Central memory CD8-positive, alpha-beta T cell (primary cell): ENCODE data around the gene PCBP3.
"Not testable (repeated sequence)": the region's sequence is repeated elsewhere in the genome, so short reads cannot be mapped to it uniquely, and the experiment has no call there.

Experiments
- ATAC-seq: fragments of 150-1000 bp; cut with Tn5 transposase; replicated peaks from 2 replicates; pipeline ENCODE4 v1.10.0; 2022; ENCODE audit warnings: mild to moderate bottlenecking, moderate FRiP score, moderate number of reproducible peaks; ENCODE audit not compliant: poor library complexity, severe bottlenecking; ENCODE audit errors: extremely low read depth
- DNase-seq, 2 donors: peaks; one replicate each; pipeline ENCODE4 v3.0.0; 2021; ENCODE audit warnings: low spot score in 2 of 2
- H3K27ac Mint-ChIP-seq: one replicate; pipeline ENCODE4 v1.8.0; 2022; ENCODE audit warnings: low read depth, mild to moderate bottlenecking, moderate library complexity, mixed read lengths
- H3K27me3 Mint-ChIP-seq: one replicate; pipeline ENCODE4 v1.8.0; 2022; ENCODE audit warnings: mixed read lengths
- H3K36me3 Mint-ChIP-seq: one replicate; pipeline ENCODE4 v1.8.0; 2022; ENCODE audit warnings: mild to moderate bottlenecking, moderate library complexity, mixed read lengths; ENCODE audit not compliant: insufficient read depth
- H3K4me1 Mint-ChIP-seq: one replicate; pipeline ENCODE4 v1.8.0; 2022; ENCODE audit warnings: mixed read lengths
- H3K4me3 Mint-ChIP-seq: one replicate; pipeline ENCODE4 v1.8.0; 2022; ENCODE audit warnings: mild to moderate bottlenecking, moderate library complexity, mixed read lengths
- H3K9me3 Mint-ChIP-seq: one replicate; pipeline ENCODE4 v1.8.0; 2022; ENCODE audit warnings: mixed read lengths

Gene PCBP3

DNA sequence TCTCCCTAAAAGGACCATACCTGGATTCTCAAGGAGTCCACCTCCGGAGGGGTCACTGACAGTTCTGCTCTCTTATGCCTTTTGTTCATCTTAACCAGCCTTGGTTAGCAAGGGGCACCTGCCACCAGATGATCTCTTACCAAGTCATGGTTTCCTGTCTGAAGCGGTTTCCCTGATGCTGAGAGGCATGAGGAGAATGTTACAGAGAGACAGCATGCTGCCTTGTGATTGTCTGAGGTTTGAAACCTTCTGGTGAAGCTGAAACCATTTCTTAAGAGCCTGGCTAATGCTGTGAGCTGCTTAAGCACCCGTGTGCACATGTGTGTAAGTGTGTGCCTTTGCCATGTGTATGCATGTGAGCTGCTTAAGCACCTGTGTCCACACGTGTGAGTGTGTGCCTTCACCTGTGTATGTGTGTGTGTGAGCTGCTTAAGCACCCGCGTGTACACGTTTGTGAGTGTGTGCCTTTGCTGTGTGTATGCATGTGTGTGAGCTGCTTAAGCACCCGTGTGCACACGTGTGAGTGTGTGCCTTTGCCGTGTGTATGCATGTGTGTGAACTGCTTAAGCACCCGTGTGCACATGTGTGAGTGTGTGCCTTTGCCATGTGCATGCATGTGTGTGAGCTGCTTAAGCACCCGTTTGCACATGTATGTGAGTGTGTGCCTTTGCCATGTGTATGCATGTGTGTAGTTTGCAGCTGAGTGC, 201.7 kb downstream of the PCBP3 start:
- H3K4me3 Mint-ChIP-seq, result no peak overlapping the region
- no peak for ATAC-seq
- H3K9me3 Mint-ChIP-seq, result peaks cover 6% of the 10 kb centered on the region
- no peak for DNase-seq
- peaks cover 67% of the 10 kb centered on the region for H3K27me3 Mint-ChIP-seq
- H3K36me3 Mint-ChIP-seq, result no peaks in the 10 kb centered on the region
- no peaks in the 10 kb centered on the region for H3K4me1 Mint-ChIP-seq
- no peak overlapping the region for H3K27ac Mint-ChIP-seq

DNA sequence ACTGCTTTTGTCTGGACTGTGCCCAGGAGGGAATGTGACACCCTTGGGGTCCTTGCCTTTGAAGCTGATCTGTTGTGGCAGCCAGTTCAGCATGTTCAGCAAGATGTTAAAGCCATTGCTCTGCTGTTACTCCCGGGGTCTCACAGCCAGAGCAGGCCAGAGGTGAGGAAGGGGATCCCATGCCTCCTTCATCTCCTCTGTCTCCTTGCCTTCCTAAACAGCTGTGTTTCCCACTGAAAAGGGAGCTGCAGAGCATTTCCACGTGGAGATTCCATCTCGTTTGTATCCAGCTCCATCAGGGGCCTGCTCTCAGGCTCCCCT, 202.2 kb downstream of the PCBP3 start:
- H3K36me3 Mint-ChIP-seq, result no peaks in the 10 kb centered on the region
- peaks cover 6% of the 10 kb centered on the region for H3K9me3 Mint-ChIP-seq
- H3K4me3 Mint-ChIP-seq, result no peak overlapping the region
- DNase-seq, result no peak
- H3K4me1 Mint-ChIP-seq, result no peaks in the 10 kb centered on the region
- H3K27ac Mint-ChIP-seq, result no peak overlapping the region
- ATAC-seq, result no peak
- peaks cover 71% of the 10 kb centered on the region for H3K27me3 Mint-ChIP-seq

DNA sequence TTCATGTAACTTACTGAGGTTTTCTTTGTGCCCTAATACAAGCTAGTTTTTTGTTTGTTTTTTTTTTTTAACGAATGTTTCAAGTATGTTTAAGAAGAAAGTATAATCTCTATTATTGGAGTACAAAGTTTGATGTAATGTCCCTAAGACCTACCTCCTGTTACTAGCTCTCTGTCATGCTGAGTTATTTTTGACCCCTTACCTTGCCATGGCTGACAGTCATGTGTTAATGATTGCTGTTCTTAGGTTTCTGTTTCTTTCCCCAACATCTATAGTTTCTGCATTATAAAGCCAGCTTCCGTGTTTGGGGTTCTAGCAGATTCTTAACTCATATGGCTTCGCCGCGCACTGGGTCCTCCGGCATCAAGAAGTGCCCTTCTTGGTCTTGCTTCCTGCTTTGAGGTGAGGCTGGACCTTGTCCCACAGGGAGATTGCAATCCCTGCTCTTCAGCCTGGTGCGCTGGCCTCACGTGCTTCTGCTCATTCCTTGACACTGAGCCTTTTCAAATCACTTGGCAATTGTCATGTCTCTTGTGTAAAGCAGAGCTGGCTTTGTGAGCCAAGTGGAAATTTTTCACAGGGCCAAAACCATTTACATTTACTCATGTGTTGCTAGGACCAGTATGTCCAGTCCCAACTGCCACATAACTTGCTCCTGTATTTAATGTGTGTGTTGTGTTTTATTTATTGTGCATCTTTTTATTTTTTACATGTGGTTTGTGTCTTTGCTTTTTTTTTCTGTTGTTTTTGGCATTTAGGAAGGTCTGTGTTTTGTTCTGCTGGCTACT, 203.0 kb downstream of the PCBP3 start:
- no peaks in the 10 kb centered on the region for H3K9me3 Mint-ChIP-seq

DNA sequence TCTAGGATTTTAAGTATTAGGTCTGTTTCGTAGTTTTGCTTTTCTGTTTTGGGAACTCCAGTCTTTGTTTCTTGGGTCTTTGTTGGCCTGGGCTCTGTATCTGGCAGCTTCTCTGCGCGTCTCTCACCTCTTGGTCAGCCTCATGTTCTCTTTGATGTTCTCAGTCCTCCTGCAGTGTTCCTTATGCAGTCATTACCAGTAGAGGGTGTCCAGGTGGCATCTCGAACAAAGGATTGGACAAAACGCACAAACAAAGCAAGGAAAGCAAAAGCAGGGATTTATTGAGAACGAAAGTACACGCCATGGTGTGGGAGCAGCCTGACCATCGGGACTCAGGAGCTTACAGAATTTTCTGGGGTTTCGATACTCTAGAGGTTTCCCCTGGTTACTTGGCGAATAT, 204.3 kb downstream of the PCBP3 start:
- Mint-ChIP-seq H3K4me1 (no peaks in the 10 kb centered on the region), H3K4me3 (no peak overlapping the region), H3K27me3 (peaks cover 69% of the 10 kb centered on the region), H3K27ac (no peak overlapping the region), H3K36me3 (no peaks in the 10 kb centered on the region), H3K9me3 (no peaks in the 10 kb centered on the region)
- no peak for ATAC-seq
- DNase-seq, result no peak

More for the DNA sequence above, 203.0 kb downstream of the PCBP3 start:
- ATAC-seq, result no peak
- Mint-ChIP-seq H3K4me3 (no peak overlapping the region), H3K27ac (no peak overlapping the region), H3K36me3 (no peaks in the 10 kb centered on the region), H3K4me1 (no peaks in the 10 kb centered on the region), H3K27me3 (peaks cover 71% of the 10 kb centered on the region)
- DNase-seq, result no peak

DNA sequence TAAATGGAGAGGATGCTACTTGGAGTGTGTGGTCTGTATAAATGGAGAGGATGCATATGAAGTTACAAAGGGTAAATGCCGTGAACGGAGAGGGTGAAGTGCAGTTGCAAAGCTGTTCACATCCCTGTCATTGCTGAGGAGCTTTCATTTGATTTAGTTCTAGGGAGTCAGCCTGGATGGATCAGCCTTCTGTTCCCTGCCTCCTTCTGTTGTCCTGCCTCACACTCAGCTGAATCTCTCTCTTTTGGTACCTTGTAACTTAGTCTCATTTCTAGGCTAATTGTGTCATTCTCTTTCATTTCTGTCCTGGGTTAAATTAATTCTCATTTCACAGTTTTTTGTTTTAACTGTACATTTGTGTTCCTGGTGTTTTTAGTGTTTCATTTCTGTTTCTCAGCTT, 204.8 kb downstream of the PCBP3 start:
- ATAC-seq, result no peak

DNA sequence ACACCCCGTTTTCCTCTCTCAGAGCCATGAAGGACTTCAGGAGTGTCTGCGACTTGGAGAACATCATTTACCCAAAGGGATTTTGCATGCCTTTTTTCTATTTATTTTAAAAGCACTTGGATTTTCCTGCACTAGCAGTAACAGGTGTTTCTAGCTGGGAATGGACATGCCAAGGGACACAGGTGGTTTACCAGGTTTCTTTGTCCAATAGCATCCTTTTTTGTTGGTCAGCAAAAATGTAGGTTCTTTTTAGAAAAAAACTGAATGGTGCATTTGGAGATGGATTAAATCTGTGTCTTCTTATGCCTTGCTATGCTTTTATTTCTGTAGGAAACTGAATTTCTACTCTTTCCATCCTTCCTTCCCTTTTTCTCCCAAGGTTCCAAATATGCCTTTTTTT, 205.3 kb downstream of the PCBP3 start:
- DNase-seq (no peak), ATAC-seq (no peak)
- no peaks in the 10 kb centered on the region for H3K4me1 Mint-ChIP-seq
- H3K9me3 Mint-ChIP-seq, result no peaks in the 10 kb centered on the region
- no peak overlapping the region for H3K4me3 Mint-ChIP-seq
- no peak overlapping the region for H3K27ac Mint-ChIP-seq
- H3K27me3 Mint-ChIP-seq, result peaks cover 71% of the 10 kb centered on the region
- H3K36me3 Mint-ChIP-seq, result no peaks in the 10 kb centered on the region

More for the DNA sequence above, 204.8 kb downstream of the PCBP3 start:
- Mint-ChIP-seq H3K27ac (no peak overlapping the region), H3K4me1 (no peaks in the 10 kb centered on the region), H3K4me3 (no peak overlapping the region), H3K36me3 (no peaks in the 10 kb centered on the region), H3K9me3 (no peaks in the 10 kb centered on the region), H3K27me3 (peaks cover 69% of the 10 kb centered on the region)
- no peak for DNase-seq

DNA sequence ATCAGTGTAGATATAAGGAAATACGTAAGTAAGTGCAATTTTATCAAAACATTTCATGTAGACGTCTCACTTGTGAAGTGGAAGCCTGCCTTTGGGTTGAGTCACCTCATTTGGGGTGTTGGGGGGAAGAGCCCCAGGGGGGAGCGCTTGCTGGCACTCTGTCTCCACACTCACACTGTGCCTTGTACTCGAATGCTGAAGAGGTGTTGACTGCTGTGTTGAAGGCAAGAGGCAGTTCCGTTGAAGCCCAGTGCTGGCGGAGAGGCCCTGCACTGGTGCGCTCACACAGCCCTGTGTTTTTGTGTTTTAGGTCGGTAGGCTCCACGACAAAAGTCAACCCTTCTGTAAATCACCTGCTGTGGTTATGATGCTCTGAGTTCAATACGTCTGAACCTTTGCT, 206.1 kb downstream of the PCBP3 start:
- no peak for DNase-seq
- Mint-ChIP-seq H3K9me3 (no peaks in the 10 kb centered on the region), H3K36me3 (no peaks in the 10 kb centered on the region), H3K27ac (no peak overlapping the region), H3K27me3 (peaks cover 80% of the 10 kb centered on the region), H3K4me1 (no peaks in the 10 kb centered on the region), H3K4me3 (no peak overlapping the region)
- no peak for ATAC-seq

DNA sequence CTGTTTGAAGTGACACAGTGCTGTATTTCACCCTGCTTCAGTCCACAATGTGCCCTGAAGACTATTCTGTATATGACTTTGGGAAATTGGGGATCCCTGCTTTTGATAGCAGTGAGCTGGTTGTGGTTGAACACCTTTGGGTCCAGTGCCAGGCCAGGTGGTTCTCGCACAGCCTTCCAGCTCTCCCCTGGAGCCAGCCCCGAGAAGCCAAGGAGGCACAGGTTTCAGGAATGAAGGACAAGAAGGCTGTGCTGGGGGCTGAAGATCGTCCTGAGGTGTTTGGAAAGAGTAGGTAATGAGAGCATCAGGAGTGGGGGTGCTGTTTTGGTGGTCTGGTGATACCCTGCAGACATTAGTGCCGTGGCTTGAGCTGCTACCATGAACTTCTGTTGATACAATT, 206.7 kb downstream of the PCBP3 start:
- Mint-ChIP-seq H3K4me3 (no peak overlapping the region), H3K27me3 (peaks cover 85% of the 10 kb centered on the region), H3K4me1 (no peaks in the 10 kb centered on the region), H3K9me3 (no peaks in the 10 kb centered on the region), H3K36me3 (no peaks in the 10 kb centered on the region), H3K27ac (no peak overlapping the region)
- DNase-seq (no peak), ATAC-seq (no peak)

DNA sequence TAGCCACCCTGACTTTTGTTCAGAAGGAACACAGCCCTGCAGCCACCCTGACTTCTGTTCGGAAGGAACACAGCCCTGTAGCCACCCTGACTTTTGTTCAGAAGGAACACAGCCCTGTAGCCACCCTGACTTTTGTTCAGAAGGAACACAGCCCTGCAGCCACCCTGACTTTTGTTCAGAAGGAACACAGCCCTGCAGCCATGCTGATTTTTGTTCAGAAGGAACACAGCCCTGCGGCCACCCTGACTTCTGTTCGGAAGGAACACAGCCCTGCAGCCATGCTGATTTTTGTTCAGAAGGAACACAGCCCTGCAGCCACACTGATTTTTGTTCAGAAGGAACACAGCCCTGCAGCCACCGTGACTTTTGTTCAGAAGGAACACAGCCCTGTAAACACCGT, 208.9 kb downstream of the PCBP3 start:
- H3K27ac Mint-ChIP-seq, DNase-seq, ATAC-seq, H3K9me3 Mint-ChIP-seq, H3K36me3 Mint-ChIP-seq, H3K4me1 Mint-ChIP-seq, H3K4me3 Mint-ChIP-seq: not testable (repeated sequence)
- peaks cover 91% of the 10 kb centered on the region for H3K27me3 Mint-ChIP-seq

DNA sequence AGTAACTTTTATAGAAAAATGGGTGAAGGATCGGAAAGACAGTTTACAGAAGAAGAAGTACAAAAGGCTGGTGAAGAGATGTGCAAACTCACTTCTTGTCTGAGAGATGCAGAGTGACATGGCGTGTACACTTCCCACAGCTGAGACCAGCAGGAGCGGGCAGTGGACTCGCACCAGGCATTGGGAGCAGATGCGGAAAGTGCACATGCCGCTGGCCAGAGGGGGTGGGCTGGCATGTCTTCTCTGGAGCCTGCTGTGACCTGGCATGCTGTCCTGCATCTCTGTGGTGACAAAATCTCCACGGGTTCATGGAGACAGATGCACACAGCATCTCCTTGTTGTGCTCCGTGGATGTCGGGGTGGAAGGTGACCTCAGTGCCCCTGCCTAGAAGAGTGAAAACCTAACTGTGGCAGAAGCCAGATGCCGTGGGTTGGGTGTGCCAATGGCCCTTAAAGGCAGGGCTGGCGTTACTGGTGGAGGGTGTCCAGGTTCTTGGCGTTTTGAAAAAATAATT, 209.4 kb downstream of the PCBP3 start:
- H3K27me3 Mint-ChIP-seq, result peaks cover 88% of the 10 kb centered on the region
- H3K27ac Mint-ChIP-seq, result no peak overlapping the region
- H3K4me3 Mint-ChIP-seq, result no peak overlapping the region
- H3K9me3 Mint-ChIP-seq, result no peaks in the 10 kb centered on the region
- ATAC-seq, result no peak
- no peaks in the 10 kb centered on the region for H3K36me3 Mint-ChIP-seq
- DNase-seq, result no peak
- no peaks in the 10 kb centered on the region for H3K4me1 Mint-ChIP-seq

DNA sequence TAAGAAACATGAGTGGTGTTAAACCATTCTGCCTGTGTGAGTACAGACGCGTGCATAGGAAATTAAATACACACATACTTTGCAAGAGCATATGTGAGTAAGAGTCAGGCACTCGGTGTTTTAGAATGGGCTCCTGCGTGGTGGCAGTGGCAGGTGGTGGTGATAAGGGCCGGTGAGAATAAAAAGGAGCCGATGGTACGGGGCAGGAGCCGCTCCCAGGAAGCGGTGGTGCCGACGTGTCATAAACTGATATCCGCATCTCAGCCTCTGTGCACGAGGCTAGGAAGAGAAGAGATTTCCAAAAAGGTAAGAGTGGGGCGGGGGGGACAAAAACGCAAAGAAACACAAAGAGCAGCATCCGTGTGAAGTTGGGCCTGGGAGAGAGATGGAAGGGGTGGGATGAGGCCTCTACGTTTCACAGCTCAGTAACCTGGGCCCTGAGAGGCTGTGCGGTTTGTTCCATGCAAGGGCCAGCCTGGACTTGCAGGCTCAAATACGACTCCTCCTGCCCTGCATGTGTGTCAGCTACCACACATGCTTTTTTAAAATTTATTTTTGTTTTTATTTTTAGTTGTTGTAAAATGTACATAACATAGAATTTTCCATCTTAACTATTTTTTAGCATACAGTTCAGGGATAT, 210.3 kb downstream of the PCBP3 start:
- Mint-ChIP-seq H3K36me3 (no peaks in the 10 kb centered on the region), H3K4me3 (no peak overlapping the region), H3K27me3 (peaks cover 88% of the 10 kb centered on the region), H3K4me1 (no peaks in the 10 kb centered on the region), H3K9me3 (no peaks in the 10 kb centered on the region), H3K27ac (no peak overlapping the region)
- no peak for DNase-seq
- ATAC-seq, result no peak

DNA sequence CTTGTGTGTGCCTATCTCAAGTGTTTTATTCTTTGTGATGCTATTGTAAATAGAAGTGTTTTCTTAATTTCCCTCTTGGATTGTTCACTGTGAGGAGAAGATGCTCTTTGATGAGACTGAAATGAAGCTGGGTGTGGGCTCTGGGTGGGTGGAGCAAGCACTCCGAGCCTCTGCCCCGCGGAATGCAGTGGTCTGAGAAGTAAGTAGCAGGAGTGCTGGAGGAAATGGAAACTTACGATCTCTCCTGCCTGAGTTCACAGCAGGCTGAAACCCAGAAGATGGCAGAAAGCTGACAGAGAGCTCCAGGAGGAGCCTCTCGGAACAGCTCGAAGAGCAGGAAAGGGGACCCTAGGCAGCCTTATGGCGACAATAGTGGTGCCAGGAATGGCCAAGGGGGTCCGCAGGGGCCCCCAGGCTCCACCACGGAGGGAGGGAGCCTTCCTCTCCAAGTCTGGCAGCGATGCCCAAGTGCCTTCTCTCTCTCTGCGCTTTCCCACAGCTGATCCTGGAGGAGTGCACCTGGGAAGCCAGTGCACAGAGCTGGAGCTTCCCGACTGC, 211.2 kb downstream of the PCBP3 start:
- Mint-ChIP-seq H3K27ac (no peak overlapping the region), H3K4me3 (no peak overlapping the region), H3K4me1 (no peaks in the 10 kb centered on the region), H3K36me3 (no peaks in the 10 kb centered on the region), H3K27me3 (peaks cover 81% of the 10 kb centered on the region), H3K9me3 (no peaks in the 10 kb centered on the region)
- DNase-seq (no peak), ATAC-seq (no peak)
